Gastrocnemius medialis (tissue), 4 donors: Measurements from ENCODE around the gene KRTAP1-1.

ENCODE experiments used
- CTCF ChIP-seq, 5 experiments: fragments of 450-650 bp in 3 of 5; fragments of 200-600 bp in 2 of 5; sonication (generic) in 2 of 5; IDR thresholded peaks in 4 of 5; conservative IDR thresholded peaks in 1 of 5; 1 replicate in 4 of 5; 2 replicates in 1 of 5; pipeline ENCODE4 v1.5.1; 2016 to 2019; ENCODE audit warnings: antibody characterized with exemption in 5 of 5, mild to moderate bottlenecking in 3 of 5, moderate library complexity in 3 of 5
- POLR2A ChIP-seq, 2 donors: fragments of 450-650 bp; IDR thresholded peaks; one replicate each; pipeline ENCODE4 v1.6.1; 2017; ENCODE audit warnings: antibody characterized with exemption in 2 of 2, mild to moderate bottlenecking in 2 of 2, moderate library complexity in 2 of 2

DNA sequence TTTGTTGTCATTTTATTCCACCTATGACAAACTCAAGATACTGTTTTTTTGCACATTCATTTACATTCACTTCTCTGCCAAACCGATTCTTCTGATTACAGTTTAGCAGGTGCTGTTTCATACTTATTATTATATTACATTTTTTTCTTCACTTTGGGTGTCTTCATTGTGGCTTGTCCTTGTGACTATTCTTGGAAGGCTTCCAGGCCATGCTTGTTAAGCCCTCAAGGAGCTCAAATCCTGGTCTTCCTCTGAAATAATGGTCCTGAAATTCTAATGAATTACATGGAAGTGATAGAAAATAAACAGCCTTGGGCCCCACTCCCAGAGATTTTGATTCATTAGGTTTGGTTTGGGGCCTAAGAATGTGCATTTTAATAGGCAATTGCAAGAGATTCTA lies 23.1 kb upstream of the KRTAP1-1 start:
- TF ChIP-seq CTCF (IDR thresholded peaks at IDR 0.05 in 4 of 5, conservative IDR thresholded peaks at IDR 0.05 in 1 of 5) = no peak
- no peak for TF ChIP-seq POLR2A (IDR thresholded peaks at IDR 0.05)
